Hepatocyte (in vitro differentiated cells): ENCODE data around the gene TTBK1. TPM values are rescaled to one million over a fixed set of nuclear protein-coding genes. Genes with fewer than 3 reads are reported as not detected.

Experiments
- DNase-seq: peaks from one replicate; pipeline ENCODE4 v3.0.0-alpha.2; 2016; ENCODE audit warnings: low spot score
- H2AFZ ChIP-seq: fragments of 200-600 bp; sonication (generic); 2 replicates; pipeline ENCODE4 v1.6.0; 2016; ENCODE audit warnings: antibody characterized with exemption, mild to moderate bottlenecking
- H3K27ac ChIP-seq: fragments of 200-600 bp; sonication (generic); 2 replicates; pipeline ENCODE4 v1.5.1; 2016; ENCODE audit warnings: mild to moderate bottlenecking
- H3K27me3 ChIP-seq: fragments of 200-600 bp; sonication (generic); 2 replicates; pipeline ENCODE4 v1.6.1; 2016
- H3K36me3 ChIP-seq: fragments of 200-600 bp; sonication (generic); replicated peaks from 2 replicates; pipeline ENCODE4 v1.5.1; 2016; ENCODE audit warnings: low read depth; ENCODE audit not compliant: insufficient read depth
- H3K4me1 ChIP-seq: fragments of 200-600 bp; sonication (generic); 2 replicates; pipeline ENCODE4 v1.5.1; 2016; ENCODE audit warnings: mild to moderate bottlenecking, moderate library complexity; ENCODE audit not compliant: insufficient read depth
- H3K4me2 ChIP-seq: fragments of 200-600 bp; sonication (generic); 2 replicates; pipeline ENCODE4 v1.6.0; 2016
- H3K4me3 ChIP-seq: fragments of 200-600 bp; sonication (generic); 2 replicates; pipeline ENCODE4 v1.5.1; 2016; ENCODE audit warnings: mild to moderate bottlenecking
- H3K79me2 ChIP-seq: fragments of 200-600 bp; sonication (generic); 2 replicates; pipeline ENCODE4 v1.6.0; 2017; ENCODE audit warnings: mild to moderate bottlenecking
- H3K9me2 ChIP-seq: fragments of 200-600 bp; sonication (generic); replicated peaks from 2 replicates; pipeline ENCODE4 v1.6.0; 2017; ENCODE audit warnings: mild to moderate bottlenecking; ENCODE audit not compliant: insufficient read depth
- H3K9me3 ChIP-seq: fragments of 200-600 bp; sonication (generic); 2 replicates; pipeline ENCODE4 v1.5.1; 2016; ENCODE audit warnings: low read depth, mild to moderate bottlenecking
- H4K20me1 ChIP-seq: fragments of 200-600 bp; sonication (generic); 2 replicates; pipeline ENCODE4 v1.6.0; 2016; ENCODE audit warnings: mild to moderate bottlenecking; ENCODE audit not compliant: insufficient read depth, poor library complexity, severe bottlenecking
- EZH2 ChIP-seq: fragments of 200-600 bp; sonication (generic); IDR thresholded peaks from 2 replicates; pipeline ENCODE4 v1.6.1; 2016; ENCODE audit warnings: antibody characterized with exemption, mild to moderate bottlenecking, borderline replicate concordance
- EZH2phosphoT487 ChIP-seq: fragments of 200-600 bp; sonication (generic); IDR thresholded peaks from one replicate; pipeline ENCODE4 v1.6.1; 2018; ENCODE audit warnings: antibody characterized with exemption, mild to moderate bottlenecking, low read depth, moderate library complexity; ENCODE audit not compliant: unreplicated experiment, severe bottlenecking
- WGBS: methylation state at CpG from one replicate; pipeline ENCODE4 v1.1.6; 2016; ENCODE audit warnings: low lambda C conversion rate; ENCODE audit errors: missing lambda C conversion rate; 5-methylcytosine and 5-hydroxymethylcytosine counted together
- polyA plus RNA-seq: library from polyadenylated mRNA; unstranded; fragments of >200 nt; fragmentation: Nextera tagmentation; extraction: Ambion mirVana; gene quantifications from 2 replicates; pipeline ENCODE4 v1.2.1, GENCODE V29; 2016
- total RNA-seq: library from RNA; depleted of rRNA; stranded (reverse); fragments of >200 nt; gene quantifications from 2 replicates; pipeline ENCODE4 v1.2.3, GENCODE V29; 2014
- TF ChIP-seq, protein P1 (sequence below): fragments of 200-600 bp; sonication (generic); IDR thresholded peaks from 2 replicates; pipeline ENCODE4 v1.5.1; 2016; ENCODE audit warnings: antibody characterized with exemption, mild to moderate bottlenecking; ENCODE audit not compliant: poor library complexity

Gene TTBK1
- total and polyA plus RNA-seq, 2 experiments from 2014 or later, result 0.34 to 1.1 TPM

DNA sequence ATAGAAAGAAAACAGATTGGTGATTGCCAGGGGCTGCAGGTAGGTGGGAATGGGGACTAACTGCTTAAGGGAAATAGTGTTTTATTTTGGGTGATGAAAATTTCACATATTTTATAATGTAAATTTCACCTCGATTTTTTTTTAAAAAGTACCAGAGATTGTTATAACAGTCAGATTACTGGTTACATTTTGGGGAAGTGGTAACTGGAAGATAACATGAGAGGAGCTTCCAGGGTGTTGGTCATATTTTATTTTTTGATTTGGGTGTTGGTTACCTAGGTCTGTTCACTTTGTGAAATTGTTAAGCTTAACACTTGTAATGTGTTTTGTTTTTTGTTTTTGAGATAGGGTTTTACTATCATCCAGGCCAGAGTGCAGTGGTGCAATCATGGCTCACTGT lies 82.6 kb downstream of the TTBK1 start:
- Histone ChIP-seq H3K27ac (no peak overlapping the region), H4K20me1 (no peaks in the 10 kb centered on the region), H3K9me2 (no peaks in the 10 kb centered on the region), H3K9me3 (no peaks in the 10 kb centered on the region), H3K36me3 (no peaks in the 10 kb centered on the region), H3K4me3 (no peak overlapping the region), H3K4me1 (peaks cover 4% of the 10 kb centered on the region), H3K4me2 (no peak overlapping the region), H2AFZ (no peak overlapping the region), H3K27me3 (no peaks in the 10 kb centered on the region), H3K79me2 (no peaks in the 10 kb centered on the region)
- whole genome bisulfite sequencing, result 84% methylated on average over 1 of the region's 1 CpG
- TF ChIP-seq, protein P1, sequence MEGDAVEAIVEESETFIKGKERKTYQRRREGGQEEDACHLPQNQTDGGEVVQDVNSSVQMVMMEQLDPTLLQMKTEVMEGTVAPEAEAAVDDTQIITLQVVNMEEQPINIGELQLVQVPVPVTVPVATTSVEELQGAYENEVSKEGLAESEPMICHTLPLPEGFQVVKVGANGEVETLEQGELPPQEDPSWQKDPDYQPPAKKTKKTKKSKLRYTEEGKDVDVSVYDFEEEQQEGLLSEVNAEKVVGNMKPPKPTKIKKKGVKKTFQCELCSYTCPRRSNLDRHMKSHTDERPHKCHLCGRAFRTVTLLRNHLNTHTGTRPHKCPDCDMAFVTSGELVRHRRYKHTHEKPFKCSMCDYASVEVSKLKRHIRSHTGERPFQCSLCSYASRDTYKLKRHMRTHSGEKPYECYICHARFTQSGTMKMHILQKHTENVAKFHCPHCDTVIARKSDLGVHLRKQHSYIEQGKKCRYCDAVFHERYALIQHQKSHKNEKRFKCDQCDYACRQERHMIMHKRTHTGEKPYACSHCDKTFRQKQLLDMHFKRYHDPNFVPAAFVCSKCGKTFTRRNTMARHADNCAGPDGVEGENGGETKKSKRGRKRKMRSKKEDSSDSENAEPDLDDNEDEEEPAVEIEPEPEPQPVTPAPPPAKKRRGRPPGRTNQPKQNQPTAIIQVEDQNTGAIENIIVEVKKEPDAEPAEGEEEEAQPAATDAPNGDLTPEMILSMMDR, result no peak
- no peak for TF ChIP-seq EZH2phosphoT487
- no peak for TF ChIP-seq EZH2
- DNase-seq, result no peak

DNA sequence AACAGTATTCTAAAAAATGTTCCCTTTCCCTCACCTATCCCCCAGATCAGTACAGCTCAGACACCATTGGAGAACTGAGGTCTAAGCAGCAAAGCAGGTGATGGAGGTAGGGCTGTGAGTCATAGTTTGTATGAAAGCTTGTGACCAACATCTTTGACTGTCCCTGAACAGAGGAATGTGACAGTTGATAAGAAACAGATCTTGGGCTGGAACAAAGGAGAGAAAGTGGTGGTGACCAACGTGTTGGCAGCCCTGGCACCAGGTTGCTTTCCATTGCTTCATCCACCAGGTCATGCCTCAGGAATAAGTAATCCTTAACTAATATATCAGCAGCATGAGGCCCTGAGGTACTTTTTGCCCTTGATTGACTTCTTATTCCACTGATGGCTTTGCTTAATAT lies 85.2 kb downstream of the TTBK1 start:
- no peaks in the 10 kb centered on the region for H3K9me2 ChIP-seq
- no peaks in the 10 kb centered on the region for H3K27me3 ChIP-seq
- no peaks in the 10 kb centered on the region for H3K9me3 ChIP-seq
- DNase-seq, result peak; percentile 63
- H4K20me1 ChIP-seq, result no peaks in the 10 kb centered on the region
- H3K4me1 ChIP-seq, result peaks cover 4% of the 10 kb centered on the region
- no peak overlapping the region for H2AFZ ChIP-seq
- no peak overlapping the region for H3K4me3 ChIP-seq
- 24% methylated on average over 1 of the region's 1 CpG for WGBS
- TF ChIP-seq EZH2phosphoT487 (no peak), EZH2 (no peak)
- TF ChIP-seq, protein P1, result no peak
- peak overlapping the region; percentile 78 for H3K27ac ChIP-seq
- H3K4me2 ChIP-seq, result no peak overlapping the region
- no peaks in the 10 kb centered on the region for H3K36me3 ChIP-seq
- no peaks in the 10 kb centered on the region for H3K79me2 ChIP-seq

DNA sequence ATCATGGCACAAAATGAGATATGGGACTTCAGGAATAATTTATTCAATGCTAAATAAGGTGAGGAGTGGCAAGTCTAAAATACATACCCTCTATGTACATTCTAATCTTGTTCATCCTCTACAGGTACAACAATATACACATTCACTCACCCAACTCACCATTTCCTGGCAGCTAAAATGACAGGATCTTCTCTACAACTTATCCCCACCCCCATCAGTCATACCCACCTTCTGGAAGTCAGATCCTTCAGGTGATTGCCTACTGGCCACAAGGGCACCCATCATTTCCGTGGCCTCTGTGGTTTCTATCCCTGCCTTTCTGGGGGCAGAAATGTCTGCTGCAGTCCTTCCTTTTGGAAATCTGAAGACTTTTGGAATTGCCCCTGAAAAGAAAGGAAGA lies 88.2 kb downstream of the TTBK1 start:
- no peaks in the 10 kb centered on the region for H3K9me3 ChIP-seq
- H3K9me2 ChIP-seq, result no peaks in the 10 kb centered on the region
- H3K36me3 ChIP-seq, result no peaks in the 10 kb centered on the region
- no peak overlapping the region for H3K4me2 ChIP-seq
- DNase-seq, result no peak
- H3K4me1 ChIP-seq, result peaks cover 11% of the 10 kb centered on the region
- H3K27ac ChIP-seq, result no peak overlapping the region
- 82% methylated on average over 1 of the region's 1 CpG for WGBS
- no peak overlapping the region for H2AFZ ChIP-seq
- H4K20me1 ChIP-seq, result no peaks in the 10 kb centered on the region
- H3K27me3 ChIP-seq, result no peaks in the 10 kb centered on the region
- TF ChIP-seq EZH2phosphoT487 (no peak), EZH2 (no peak)
- TF ChIP-seq, protein P1, result no peak
- no peak overlapping the region for H3K4me3 ChIP-seq
- H3K79me2 ChIP-seq, result no peaks in the 10 kb centered on the region

DNA sequence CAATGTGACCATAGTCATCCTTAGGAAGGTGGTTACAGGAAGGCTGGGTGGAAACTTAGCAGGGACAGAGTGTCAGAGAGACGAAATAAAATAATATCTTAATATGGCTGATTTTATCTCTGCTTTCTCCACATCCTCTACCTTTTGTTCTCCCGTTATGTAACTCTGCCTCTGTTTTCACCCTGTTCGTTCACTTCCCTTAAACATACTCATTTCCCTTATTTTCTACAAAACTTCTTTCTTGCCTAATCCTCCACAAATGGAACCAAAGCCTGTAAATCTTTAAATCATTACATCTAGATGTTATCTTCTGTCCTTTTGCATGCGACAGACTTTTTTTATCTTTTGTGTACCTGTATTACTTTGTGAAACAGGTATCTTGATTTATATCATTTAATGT lies 88.6 kb downstream of the TTBK1 start:
- Histone ChIP-seq H3K4me2 (no peak overlapping the region), H2AFZ (no peak overlapping the region), H3K27me3 (no peaks in the 10 kb centered on the region), H3K27ac (no peak overlapping the region), H3K4me1 (peaks cover 11% of the 10 kb centered on the region), H3K36me3 (no peaks in the 10 kb centered on the region), H3K9me3 (no peaks in the 10 kb centered on the region), H3K79me2 (no peaks in the 10 kb centered on the region), H3K9me2 (no peaks in the 10 kb centered on the region), H3K4me3 (no peak overlapping the region), H4K20me1 (no peaks in the 10 kb centered on the region)
- no peak for DNase-seq
- TF ChIP-seq EZH2 (no peak), EZH2phosphoT487 (no peak)
- TF ChIP-seq, protein P1, result no peak
- WGBS, result 76% methylated on average over 4 of the region's 4 CpGs
